ENCODE data around the gene TREML4. TPM values are rescaled to one million over a fixed set of nuclear protein-coding genes. Genes with fewer than 3 reads are reported as not detected.

The TREML4 gene
- total RNA-seq, 3 donors from 2014 or later (not counting 1 experiment from before 2014, with no cell fraction given) = 0.21 to 2.1 (median 0.32) TPM

- Histone ChIP-seq H3K36me3 (ENCODE audit: control insufficient read depth, insufficient read depth, low read length) (no peaks in the 10 kb centered on the region), H3K4me3 (ENCODE audit: low read length) (no peak overlapping the region), H3K27me3 (ENCODE audit: control insufficient read depth, insufficient read depth, low read length) (no peaks in the 10 kb centered on the region), H3K9me3 (ENCODE audit: control insufficient read depth, insufficient read depth, low read length) (peaks cover 8% of the 10 kb centered on the region), H3K4me1 (ENCODE audit: control insufficient read depth, insufficient read depth, low read length) (peaks cover 11% of the 10 kb centered on the region), H3K27ac (ENCODE audit: low read length) (no peak overlapping the region)
- H3K27me3 Mint-ChIP-seq (ENCODE audit: low read depth in 2 of 2) = no peaks in the 10 kb centered on the region
- H3K36me3 Mint-ChIP-seq = no peaks in the 10 kb centered on the region
- DNase-seq (no peak), ATAC-seq (no peak)
- intact Hi-C loops (cut with micrococcal nuclease) = no loop called here
- H3K4me1 Mint-ChIP-seq = peaks cover 42 to 45% of the 10 kb centered on the region in 2 donors
- TF ChIP-seq CTCF (IDR thresholded peaks at IDR 0.05) = no peak
- H3K4me3 Mint-ChIP-seq = no peak overlapping the region
- 99% methylated on average over 3 of the region's 3 CpGs for WGBS (ENCODE audit: insufficient coverage)
- peaks cover 0 to 2% of the 10 kb centered on the region in 2 donors for H3K9me3 Mint-ChIP-seq
- peak overlapping the region in 1 of 2 donors; percentile 13 for H3K27ac Mint-ChIP-seq
Observed at GRCh38 chr6:41194386-41194785, 33.8 kb upstream of the TREML4 start.

GRCh38 chr6:41197234-41197633 lies 30.9 kb upstream of the TREML4 start:
- H3K27me3 ChIP-seq (ENCODE audit: control insufficient read depth, insufficient read depth, low read length) = no peaks in the 10 kb centered on the region
- ATAC-seq (no peak), DNase-seq (no peak)
- no peak overlapping the region for H3K27ac ChIP-seq (ENCODE audit: low read length)
- WGBS (ENCODE audit: insufficient coverage) = 100% methylated on average over 3 of the region's 3 CpGs
- intact Hi-C loops (cut with micrococcal nuclease) = no loop called here
- Mint-ChIP-seq H3K36me3 (no peaks in the 10 kb centered on the region), H3K27me3 (ENCODE audit: low read depth in 2 of 2) (no peaks in the 10 kb centered on the region), H3K4me1 (peaks cover 62 to 63% of the 10 kb centered on the region in 2 donors), H3K4me3 (no peak overlapping the region), H3K27ac (peak overlapping the region; percentile 76 to 95), H3K9me3 (no peaks in the 10 kb centered on the region)
- TF ChIP-seq CTCF (IDR thresholded peaks at IDR 0.05) = no peak
- H3K4me3 ChIP-seq (ENCODE audit: low read length) = no peak overlapping the region
- no peaks in the 10 kb centered on the region for H3K9me3 ChIP-seq (ENCODE audit: control insufficient read depth, insufficient read depth, low read length)
- peaks cover 30% of the 10 kb centered on the region for H3K4me1 ChIP-seq (ENCODE audit: control insufficient read depth, insufficient read depth, low read length)
- H3K36me3 ChIP-seq (ENCODE audit: control insufficient read depth, insufficient read depth, low read length) = no peaks in the 10 kb centered on the region

GRCh38 chr6:41199552-41200246 lies 28.4 kb upstream of the TREML4 start:
- Histone ChIP-seq H3K27me3 (ENCODE audit: control insufficient read depth, insufficient read depth, low read length) (no peaks in the 10 kb centered on the region), H3K9me3 (ENCODE audit: control insufficient read depth, insufficient read depth, low read length) (no peaks in the 10 kb centered on the region), H3K4me3 (ENCODE audit: low read length) (peak overlapping the region; percentile 13), H3K4me1 (ENCODE audit: control insufficient read depth, insufficient read depth, low read length) (peaks cover 39% of the 10 kb centered on the region), H3K27ac (ENCODE audit: low read length) (peak overlapping the region; percentile 98), H3K36me3 (ENCODE audit: control insufficient read depth, insufficient read depth, low read length) (no peaks in the 10 kb centered on the region)
- ATAC-seq = peak; percentile 66 to 74 (median 70)
- 39% methylated on average over 1 of the region's 1 CpG for WGBS (ENCODE audit: insufficient coverage)
- intact Hi-C loops (cut with micrococcal nuclease) = no loop called here
- no peaks in the 10 kb centered on the region for H3K9me3 Mint-ChIP-seq
- H3K4me1 Mint-ChIP-seq = peaks cover 74 to 75% of the 10 kb centered on the region in 2 donors
- no peaks in the 10 kb centered on the region for H3K27me3 Mint-ChIP-seq (ENCODE audit: low read depth in 2 of 2)
- peak in 1 of 2 donors; percentile 56 for DNase-seq
- no peak for TF ChIP-seq CTCF (IDR thresholded peaks at IDR 0.05)
- peak overlapping the region; percentile 95 to 99 for H3K27ac Mint-ChIP-seq
- H3K4me3 Mint-ChIP-seq = peak overlapping the region; percentile 55
- no peaks in the 10 kb centered on the region for H3K36me3 Mint-ChIP-seq
